GM20431 (cell line): Measurements from ENCODE around the gene PCAT6.

ENCODE experiments used
- in situ Hi-C: fragments of 300-500 bp; cut with MseI, MboI; formaldehyde crosslinking; loops from one replicate; pipeline ENCODE4 v1.15.0; 2020; ENCODE audit warnings: low sequenced_read_pairs; ENCODE audit not compliant: unreplicated experiment

The PCAT6 gene

GRCh38 chr1:202843081-202843480 lies 32.3 kb downstream of the PCAT6 start:
- in situ Hi-C loops = no loop called here

- in situ Hi-C loops = no loop called here
Measured at GRCh38 chr1:202844259-202844658, 33.5 kb downstream of the PCAT6 start.

- in situ Hi-C loops = no loop called here
Measured at GRCh38 chr1:202844935-202845334, 34.2 kb downstream of the PCAT6 start.

GRCh38 chr1:202848191-202848542 lies 37.4 kb downstream of the PCAT6 start:
- in situ Hi-C loops = no loop called here

- in situ Hi-C loops = no loop called here
Measured at GRCh38 chr1:202850593-202851362, 40.0 kb downstream of the PCAT6 start.

GRCh38 chr1:202852163-202852904 lies 41.6 kb downstream of the PCAT6 start:
- in situ Hi-C loops = no loop called here

GRCh38 chr1:202854787-202855186 lies 44.0 kb downstream of the PCAT6 start:
- in situ Hi-C loops = no loop called here

- in situ Hi-C loops = no loop called here
Measured at GRCh38 chr1:202856014-202856413, 45.3 kb downstream of the PCAT6 start.

GRCh38 chr1:202857136-202857610 lies 46.4 kb downstream of the PCAT6 start:
- in situ Hi-C loops = no loop called here

- in situ Hi-C loops = no loop called here
Measured at GRCh38 chr1:202858331-202858730, 47.6 kb downstream of the PCAT6 start.

- in situ Hi-C loops = no loop called here
Measured at GRCh38 chr1:202858789-202859414, 48.1 kb downstream of the PCAT6 start.

GRCh38 chr1:202860744-202861419 lies 50.1 kb downstream of the PCAT6 start:
- in situ Hi-C loops = no loop called here
